OCI-LY3 (cell line): ENCODE data around the gene MAPKAPK5.

Experiments
- H2AFZ ChIP-seq: fragments of 200-600, 300-600 bp; shearing (Covaris generic); 2 replicates; pipeline ENCODE4 v1.6.0; 2014; ENCODE audit warnings: antibody characterized with exemption, low read depth, low read length
- H3K27ac ChIP-seq: fragments of 200-600, 300-600 bp; sonication (generic); 2 replicates; pipeline ENCODE4 v1.5.1; 2014; ENCODE audit warnings: mild to moderate bottlenecking, low read length, moderate library complexity, mixed read lengths
- H3K27me3 ChIP-seq: fragments of 200-600, 300-600 bp; sonication (generic); 2 replicates; pipeline ENCODE4 v1.6.1; 2014; ENCODE audit warnings: low read depth, low read length, mixed read lengths
- H3K36me3 ChIP-seq: fragments of 200-600, 300-600 bp; sonication (generic); replicated peaks from 2 replicates; pipeline ENCODE3; 2014; ENCODE audit warnings: low read depth, low read length, mixed read lengths
- H3K4me1 ChIP-seq: fragments of 300-600, 200-600 bp; sonication (generic); 2 replicates; pipeline ENCODE4 v1.6.1; 2014; ENCODE audit warnings: low read length, mixed read lengths
- H3K4me2 ChIP-seq: fragments of 200-600, 300-600 bp; sonication (generic); 2 replicates; pipeline ENCODE4 v1.6.1; 2014; ENCODE audit warnings: low read length, mixed read lengths
- H3K4me3 ChIP-seq: fragments of 300-600, 200-600 bp; sonication (generic); 2 replicates; pipeline ENCODE4 v1.5.1; 2014; ENCODE audit warnings: antibody characterized with exemption, mild to moderate bottlenecking, low read length, moderate library complexity
- H3K79me2 ChIP-seq: fragments of 300-600, 200-600 bp; shearing (Covaris generic); 2 replicates; pipeline ENCODE4 v1.6.1; 2014; ENCODE audit warnings: mild to moderate bottlenecking, low read length, mixed read lengths
- H3K9ac ChIP-seq: fragments of 300-600, 200-600 bp; shearing (Covaris generic); 2 replicates; pipeline ENCODE4 v1.6.0; 2014; ENCODE audit warnings: mild to moderate bottlenecking, low read length, moderate library complexity
- H3K9me3 ChIP-seq: fragments of 200-600, 300-600 bp; shearing (Covaris generic); 2 replicates; pipeline ENCODE4 v1.6.1; 2014; ENCODE audit warnings: low read length, mixed read lengths; ENCODE audit not compliant: insufficient read depth
- H4K20me1 ChIP-seq: fragments of 200-600, 300-600 bp; sonication (generic); 2 replicates; pipeline ENCODE4 v1.6.1; 2016; ENCODE audit warnings: low read length, mixed read lengths; ENCODE audit not compliant: insufficient read depth
- EZH2phosphoT487 ChIP-seq: fragments of 200-600 bp; shearing (Covaris generic); IDR thresholded peaks from 2 replicates; pipeline ENCODE4 v1.6.1; 2018; ENCODE audit warnings: antibody characterized with exemption, mixed run types, low read depth
- TF ChIP-seq, protein P1 (sequence below): fragments of 200-600, 300-600 bp; sonication (generic); IDR thresholded peaks from 2 replicates; pipeline ENCODE4 v1.5.1; 2014; ENCODE audit warnings: antibody characterized with exemption, low read length, low read depth

Gene MAPKAPK5

DNA sequence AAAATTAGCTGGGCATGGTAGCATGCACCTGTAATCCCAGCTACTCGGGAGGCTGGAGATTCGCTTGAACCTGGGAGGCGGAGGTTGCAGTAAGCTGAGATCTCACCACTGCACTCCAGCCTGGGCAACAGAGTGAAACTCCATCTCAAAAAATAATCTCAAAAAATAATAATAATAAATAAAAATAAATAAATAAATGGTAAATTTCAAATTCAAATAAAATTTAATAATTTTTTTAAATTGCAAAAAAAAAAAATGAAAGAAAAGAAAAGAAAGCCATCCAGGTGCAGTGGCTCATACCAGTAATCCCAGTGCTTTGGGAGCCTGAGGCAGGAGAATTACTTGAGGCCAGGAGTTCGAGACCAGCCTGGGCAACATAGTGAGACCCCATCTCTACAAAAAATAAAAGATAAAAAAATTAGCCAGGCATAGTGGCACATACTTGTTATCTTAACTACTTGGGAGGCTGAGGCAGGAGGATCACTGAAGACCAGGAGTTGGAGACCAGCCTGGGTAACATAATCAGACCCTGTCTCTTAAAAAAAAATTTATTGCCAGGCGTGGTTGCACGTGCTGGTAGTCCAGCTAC, 38.9 kb upstream of the MAPKAPK5 start:
- Histone ChIP-seq H3K4me2 (no peak overlapping the region), H3K27me3 (no peaks in the 10 kb centered on the region), H3K9ac (no peak overlapping the region), H4K20me1 (no peaks in the 10 kb centered on the region), H3K27ac (no peak overlapping the region), H2AFZ (no peak overlapping the region), H3K79me2 (no peaks in the 10 kb centered on the region), H3K4me1 (no peaks in the 10 kb centered on the region), H3K36me3 (peaks cover 17% of the 10 kb centered on the region), H3K4me3 (no peak overlapping the region), H3K9me3 (no peaks in the 10 kb centered on the region)
- TF ChIP-seq EZH2phosphoT487 = no peak
- TF ChIP-seq, protein P1, sequence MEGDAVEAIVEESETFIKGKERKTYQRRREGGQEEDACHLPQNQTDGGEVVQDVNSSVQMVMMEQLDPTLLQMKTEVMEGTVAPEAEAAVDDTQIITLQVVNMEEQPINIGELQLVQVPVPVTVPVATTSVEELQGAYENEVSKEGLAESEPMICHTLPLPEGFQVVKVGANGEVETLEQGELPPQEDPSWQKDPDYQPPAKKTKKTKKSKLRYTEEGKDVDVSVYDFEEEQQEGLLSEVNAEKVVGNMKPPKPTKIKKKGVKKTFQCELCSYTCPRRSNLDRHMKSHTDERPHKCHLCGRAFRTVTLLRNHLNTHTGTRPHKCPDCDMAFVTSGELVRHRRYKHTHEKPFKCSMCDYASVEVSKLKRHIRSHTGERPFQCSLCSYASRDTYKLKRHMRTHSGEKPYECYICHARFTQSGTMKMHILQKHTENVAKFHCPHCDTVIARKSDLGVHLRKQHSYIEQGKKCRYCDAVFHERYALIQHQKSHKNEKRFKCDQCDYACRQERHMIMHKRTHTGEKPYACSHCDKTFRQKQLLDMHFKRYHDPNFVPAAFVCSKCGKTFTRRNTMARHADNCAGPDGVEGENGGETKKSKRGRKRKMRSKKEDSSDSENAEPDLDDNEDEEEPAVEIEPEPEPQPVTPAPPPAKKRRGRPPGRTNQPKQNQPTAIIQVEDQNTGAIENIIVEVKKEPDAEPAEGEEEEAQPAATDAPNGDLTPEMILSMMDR = no peak

DNA sequence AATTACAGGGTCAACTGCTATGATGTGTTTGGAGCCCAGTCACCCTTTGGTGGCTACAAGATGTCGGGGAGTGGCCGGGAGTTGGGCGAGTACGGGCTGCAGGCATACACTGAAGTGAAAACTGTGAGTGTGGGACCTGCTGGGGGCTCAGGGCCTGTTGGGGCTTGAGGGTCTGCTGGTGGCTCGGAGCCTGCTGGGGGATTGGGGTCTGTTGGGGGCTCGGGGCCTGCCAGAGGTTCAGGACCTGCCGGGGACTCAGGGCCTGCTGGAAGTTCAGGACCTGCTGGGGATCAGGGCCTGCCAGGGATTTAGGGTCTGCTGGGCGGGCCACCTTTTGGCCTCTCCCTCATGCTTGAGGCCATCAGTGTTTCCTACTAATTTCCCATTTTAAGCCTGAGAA, 38.2 kb upstream of the MAPKAPK5 start:
- Histone ChIP-seq H3K79me2 (no peaks in the 10 kb centered on the region), H3K36me3 (peaks cover 15% of the 10 kb centered on the region), H3K9me3 (no peaks in the 10 kb centered on the region), H3K4me3 (no peak overlapping the region), H3K9ac (no peak overlapping the region), H3K27me3 (no peaks in the 10 kb centered on the region), H2AFZ (no peak overlapping the region), H4K20me1 (no peaks in the 10 kb centered on the region), H3K27ac (no peak overlapping the region), H3K4me2 (no peak overlapping the region), H3K4me1 (no peaks in the 10 kb centered on the region)
- no peak for TF ChIP-seq EZH2phosphoT487
- TF ChIP-seq, protein P1 = no peak

DNA sequence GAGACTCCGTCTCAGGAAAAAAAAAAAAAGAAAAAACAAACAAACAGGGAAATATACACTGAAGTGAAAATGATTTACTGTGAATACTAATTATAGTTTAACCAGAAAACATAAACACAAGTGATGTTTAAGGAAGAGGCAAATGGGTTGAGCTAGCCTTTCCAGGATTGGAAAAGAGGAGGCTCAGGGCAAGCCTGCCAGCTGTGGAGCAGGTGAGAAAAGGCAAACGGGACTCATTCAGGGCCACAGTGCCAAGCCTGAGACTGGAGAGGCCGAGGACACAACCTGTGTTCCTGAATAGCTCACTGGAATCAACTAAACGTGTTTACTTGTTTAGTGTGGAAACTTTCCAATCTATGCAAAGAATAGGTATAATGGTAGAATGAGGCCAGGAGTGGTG, 35.7 kb upstream of the MAPKAPK5 start:
- Histone ChIP-seq H3K9ac (no peak overlapping the region), H3K36me3 (peaks cover 3% of the 10 kb centered on the region), H3K4me2 (no peak overlapping the region), H3K27ac (no peak overlapping the region), H3K79me2 (no peaks in the 10 kb centered on the region), H3K9me3 (no peaks in the 10 kb centered on the region), H4K20me1 (no peaks in the 10 kb centered on the region), H3K27me3 (no peaks in the 10 kb centered on the region), H3K4me3 (no peak overlapping the region), H2AFZ (no peak overlapping the region), H3K4me1 (no peaks in the 10 kb centered on the region)
- TF ChIP-seq, protein P1 = no peak
- no peak for TF ChIP-seq EZH2phosphoT487

DNA sequence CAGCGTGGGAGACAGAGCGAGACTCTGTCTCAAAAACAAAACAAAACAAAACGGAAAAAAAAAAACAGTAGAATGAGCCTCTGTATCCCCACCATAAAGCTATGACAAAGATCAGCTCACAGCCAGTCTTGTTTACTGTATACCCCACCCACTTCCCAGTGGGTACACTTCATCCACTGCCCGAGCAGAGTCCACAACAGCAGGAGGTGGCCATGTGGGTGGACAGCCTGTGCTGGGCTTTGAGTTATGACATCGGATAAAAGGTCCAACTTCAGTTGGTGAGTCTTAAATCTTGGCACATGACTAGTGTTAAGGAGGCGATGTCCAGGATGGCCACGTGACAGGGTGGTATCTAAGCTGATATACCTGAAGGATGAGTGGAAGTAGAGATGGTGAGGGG, 34.8 kb upstream of the MAPKAPK5 start:
- Histone ChIP-seq H3K27me3 (no peaks in the 10 kb centered on the region), H3K9me3 (no peaks in the 10 kb centered on the region), H3K36me3 (no peaks in the 10 kb centered on the region), H3K4me1 (no peaks in the 10 kb centered on the region), H2AFZ (no peak overlapping the region), H3K4me2 (no peak overlapping the region), H4K20me1 (no peaks in the 10 kb centered on the region), H3K27ac (no peak overlapping the region), H3K9ac (no peak overlapping the region), H3K79me2 (no peaks in the 10 kb centered on the region), H3K4me3 (no peak overlapping the region)
- TF ChIP-seq, protein P1 = no peak
- TF ChIP-seq EZH2phosphoT487 = no peak
